Chondrocyte (in vitro differentiated cells): ENCODE data around the gene ALDH9A1. TPM values are rescaled to one million over a fixed set of nuclear protein-coding genes. Genes with fewer than 3 reads are reported as not detected.
A peak's percentile ranks its signal among the peaks of the same experiment; 100 is the strongest.

Experiments
- DNase-seq: peaks from one replicate; pipeline ENCODE4 v3.0.0; 2021; ENCODE audit warnings: mixed read lengths, low spot score
- H3K27ac Mint-ChIP-seq: one replicate; pipeline ENCODE4 v1.8.0; 2021; ENCODE audit warnings: mild to moderate bottlenecking, moderate library complexity, mixed read lengths; ENCODE audit not compliant: unreplicated experiment
- H3K27me3 Mint-ChIP-seq: 2 replicates; pipeline ENCODE4 v1.8.0; 2021; ENCODE audit warnings: low read depth, mixed read lengths
- H3K36me3 Mint-ChIP-seq: 2 replicates; pipeline ENCODE4 v1.8.0; 2021; ENCODE audit warnings: low read depth, mixed read lengths
- H3K4me1 Mint-ChIP-seq: 2 replicates; pipeline ENCODE4 v1.8.0; 2021; ENCODE audit warnings: low read depth, mild to moderate bottlenecking, mixed read lengths
- H3K4me3 Mint-ChIP-seq: one replicate; pipeline ENCODE4 v1.8.0; 2021; ENCODE audit warnings: mild to moderate bottlenecking, moderate library complexity, mixed read lengths; ENCODE audit not compliant: unreplicated experiment
- H3K9me3 Mint-ChIP-seq: 2 replicates; pipeline ENCODE4 v1.8.0; 2021; ENCODE audit warnings: low read depth, mixed read lengths
- total RNA-seq: library from RNA; stranded (reverse); gene quantifications from 3 replicates; pipeline ENCODE4 v1.2.1, GENCODE V29; 2021
- TF ChIP-seq, protein P1 (sequence below): fragments of 200-600 bp; sonication (generic); IDR thresholded peaks from 2 replicates; pipeline ENCODE4 v1.5.0; 2021; ENCODE audit warnings: antibody characterized with exemption, mild to moderate bottlenecking, moderate library complexity

ALDH9A1 gene
- total RNA-seq, 1 donor from 2014 or later, result 34.6 TPM

DNA sequence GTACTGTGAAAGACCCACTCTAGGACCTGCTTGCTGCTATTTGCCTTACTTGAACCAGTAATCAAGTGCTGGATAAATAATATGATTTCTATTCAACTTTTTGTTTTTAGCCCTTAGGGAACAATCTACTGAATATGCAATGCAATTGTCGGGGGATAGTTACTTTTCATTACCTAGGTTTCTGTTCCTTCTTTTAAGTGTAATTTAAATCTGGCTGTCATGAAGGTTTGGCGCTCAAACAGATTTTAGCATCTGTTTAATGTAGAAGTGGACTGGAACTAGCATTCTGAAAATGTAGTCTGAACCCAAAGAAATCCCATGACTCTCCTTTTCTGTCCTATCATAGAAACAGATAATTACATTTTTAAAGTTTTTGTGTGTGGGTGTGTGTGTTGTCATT is 62.5 kb downstream of the ALDH9A1 start:
- Mint-ChIP-seq H3K36me3 (peaks cover 5% of the 10 kb centered on the region), H3K4me1 (peaks cover 44% of the 10 kb centered on the region), H3K27me3 (no peaks in the 10 kb centered on the region), H3K27ac (no peak overlapping the region), H3K9me3 (no peaks in the 10 kb centered on the region), H3K4me3 (no peak overlapping the region)
- TF ChIP-seq, protein P1, sequence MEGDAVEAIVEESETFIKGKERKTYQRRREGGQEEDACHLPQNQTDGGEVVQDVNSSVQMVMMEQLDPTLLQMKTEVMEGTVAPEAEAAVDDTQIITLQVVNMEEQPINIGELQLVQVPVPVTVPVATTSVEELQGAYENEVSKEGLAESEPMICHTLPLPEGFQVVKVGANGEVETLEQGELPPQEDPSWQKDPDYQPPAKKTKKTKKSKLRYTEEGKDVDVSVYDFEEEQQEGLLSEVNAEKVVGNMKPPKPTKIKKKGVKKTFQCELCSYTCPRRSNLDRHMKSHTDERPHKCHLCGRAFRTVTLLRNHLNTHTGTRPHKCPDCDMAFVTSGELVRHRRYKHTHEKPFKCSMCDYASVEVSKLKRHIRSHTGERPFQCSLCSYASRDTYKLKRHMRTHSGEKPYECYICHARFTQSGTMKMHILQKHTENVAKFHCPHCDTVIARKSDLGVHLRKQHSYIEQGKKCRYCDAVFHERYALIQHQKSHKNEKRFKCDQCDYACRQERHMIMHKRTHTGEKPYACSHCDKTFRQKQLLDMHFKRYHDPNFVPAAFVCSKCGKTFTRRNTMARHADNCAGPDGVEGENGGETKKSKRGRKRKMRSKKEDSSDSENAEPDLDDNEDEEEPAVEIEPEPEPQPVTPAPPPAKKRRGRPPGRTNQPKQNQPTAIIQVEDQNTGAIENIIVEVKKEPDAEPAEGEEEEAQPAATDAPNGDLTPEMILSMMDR, result no peak
- DNase-seq, result no peak

DNA sequence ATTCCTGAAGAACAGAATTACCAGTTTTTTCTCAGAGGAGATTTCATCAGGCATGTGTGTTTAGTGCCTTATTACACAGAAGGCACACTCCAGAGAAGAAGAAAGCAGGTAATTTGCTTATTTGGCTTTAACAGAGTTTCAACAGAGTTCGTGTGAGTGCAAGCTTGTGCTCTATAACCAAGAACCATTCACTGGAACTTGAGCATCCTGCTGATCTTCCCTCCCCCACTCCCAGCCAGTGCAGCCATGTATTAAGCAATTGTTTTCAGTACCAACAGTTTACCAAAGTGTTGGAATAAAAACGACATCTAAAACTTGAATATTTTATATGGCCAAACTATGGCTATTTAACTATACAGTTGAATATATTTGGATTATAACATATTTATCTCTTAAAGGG is 63.0 kb downstream of the ALDH9A1 start:
- Mint-ChIP-seq H3K4me1 (peaks cover 44% of the 10 kb centered on the region), H3K27me3 (no peaks in the 10 kb centered on the region), H3K36me3 (peaks cover 5% of the 10 kb centered on the region), H3K9me3 (no peaks in the 10 kb centered on the region), H3K27ac (no peak overlapping the region), H3K4me3 (no peak overlapping the region)
- no peak for DNase-seq
- TF ChIP-seq, protein P1, result no peak

DNA sequence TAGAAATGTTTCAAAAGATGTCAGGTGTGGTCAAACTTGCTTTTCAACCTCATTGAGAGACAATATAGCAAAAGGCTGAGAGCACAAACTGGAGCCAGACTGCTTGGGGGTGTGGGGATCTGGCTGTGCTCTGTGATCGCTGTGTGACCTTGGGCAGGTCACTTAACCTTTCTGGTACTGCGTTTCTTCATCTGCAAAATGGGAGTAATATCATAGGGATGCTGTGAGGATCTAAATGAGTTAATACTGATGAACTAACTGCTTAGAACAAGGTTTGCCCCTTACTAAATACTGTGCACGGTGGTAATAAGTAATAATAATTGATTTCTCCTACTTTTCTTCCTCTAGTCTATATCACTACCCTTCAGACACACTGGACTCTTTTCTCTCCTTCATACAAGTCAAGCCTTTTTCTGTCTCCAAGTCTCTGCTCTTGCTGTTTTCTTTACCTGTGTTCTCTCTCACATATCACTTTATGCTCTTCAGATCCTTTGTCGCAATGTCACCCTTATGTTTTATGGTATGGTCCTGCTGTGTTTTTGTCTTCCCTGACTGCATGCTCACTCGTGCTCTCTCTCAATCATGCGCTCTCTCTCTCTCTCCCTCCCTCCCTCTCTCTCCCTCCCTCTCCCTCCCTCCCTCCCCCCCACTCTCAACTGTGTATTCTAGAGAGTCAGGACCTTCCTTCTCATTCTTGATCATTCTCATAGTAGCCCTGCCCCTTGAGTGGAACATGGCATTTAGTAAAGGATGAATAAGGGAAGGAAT is 64.0 kb downstream of the ALDH9A1 start:
- TF ChIP-seq, protein P1, result no peak
- peak overlapping the region; percentile 75 for H3K27ac Mint-ChIP-seq
- no peak for DNase-seq
- peaks cover 3% of the 10 kb centered on the region for H3K36me3 Mint-ChIP-seq
- H3K9me3 Mint-ChIP-seq, result no peaks in the 10 kb centered on the region
- H3K4me1 Mint-ChIP-seq, result peaks cover 47% of the 10 kb centered on the region
- peak overlapping the region; percentile 24 for H3K4me3 Mint-ChIP-seq
- no peaks in the 10 kb centered on the region for H3K27me3 Mint-ChIP-seq

DNA sequence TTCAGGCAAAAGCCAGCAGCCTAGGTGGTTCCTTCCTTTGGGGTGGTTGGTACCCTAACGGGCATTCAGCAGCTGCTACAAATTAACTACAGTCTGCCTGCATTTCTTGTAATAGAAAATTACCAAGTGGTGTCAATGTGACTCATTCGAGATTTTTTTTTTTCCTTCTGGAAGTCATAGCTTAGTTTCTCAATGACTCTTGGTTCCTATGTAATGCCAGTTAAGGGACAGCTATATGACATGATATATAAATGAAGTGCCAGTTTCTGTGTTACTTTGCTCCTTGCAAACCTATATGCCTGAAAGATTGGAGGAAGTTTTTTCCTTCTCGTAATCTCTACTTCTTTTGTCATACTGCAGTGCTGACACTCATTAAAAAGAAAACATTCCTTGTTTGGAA is 64.7 kb downstream of the ALDH9A1 start:
- H3K36me3 Mint-ChIP-seq, result peaks cover 3% of the 10 kb centered on the region
- peak overlapping the region; percentile 24 for H3K4me3 Mint-ChIP-seq
- H3K4me1 Mint-ChIP-seq, result peaks cover 47% of the 10 kb centered on the region
- no peak for DNase-seq
- peak overlapping the region; percentile 75 for H3K27ac Mint-ChIP-seq
- H3K9me3 Mint-ChIP-seq, result no peaks in the 10 kb centered on the region
- no peaks in the 10 kb centered on the region for H3K27me3 Mint-ChIP-seq
- TF ChIP-seq, protein P1, result no peak

DNA sequence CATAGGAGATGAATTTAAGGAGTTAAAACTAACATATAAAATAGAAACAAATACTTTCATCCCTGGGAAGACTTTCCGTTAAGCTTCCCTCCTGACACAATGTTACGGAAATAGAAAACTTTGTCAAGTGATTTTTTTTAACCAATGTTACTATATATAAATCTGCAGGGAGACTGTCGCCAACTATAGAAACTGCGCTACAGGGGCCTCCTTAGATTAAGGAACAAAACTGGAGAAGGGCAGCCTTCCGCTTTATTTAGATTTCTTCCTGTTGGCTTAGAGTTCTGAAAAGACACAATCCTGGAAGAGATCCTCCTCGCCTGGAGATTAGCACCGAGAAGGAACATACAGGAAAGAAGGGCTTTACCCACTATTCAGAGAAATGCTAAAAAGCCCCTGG is 65.9 kb downstream of the ALDH9A1 start:
- H3K4me1 Mint-ChIP-seq, result peaks cover 41% of the 10 kb centered on the region
- no peak overlapping the region for H3K27ac Mint-ChIP-seq
- DNase-seq, result no peak
- peaks cover 3% of the 10 kb centered on the region for H3K36me3 Mint-ChIP-seq
- no peak overlapping the region for H3K4me3 Mint-ChIP-seq
- TF ChIP-seq, protein P1, result no peak
- no peaks in the 10 kb centered on the region for H3K9me3 Mint-ChIP-seq
- H3K27me3 Mint-ChIP-seq, result no peaks in the 10 kb centered on the region
